T-helper 1 cell treated with Interleukin-12 subunit alpha and Interleukin-12 subunit beta and Interleukin-4 antibody, amounts not matched to agents 30 μg/mL and 1 μg/mL, for 36 hours (primary cell): ENCODE measurements around the gene SMARCB1.
A peak's percentile ranks its signal among the peaks of the same experiment; 100 is the strongest.

Experiments used
- H3K27ac Mint-ChIP-seq: one replicate; pipeline ENCODE4 v1.8.0; 2021; ENCODE audit warnings: mild to moderate bottlenecking, mixed read lengths
- H3K27me3 Mint-ChIP-seq: one replicate; pipeline ENCODE4 v1.8.0; 2021; ENCODE audit warnings: low read depth, mixed read lengths
- H3K36me3 Mint-ChIP-seq: one replicate; pipeline ENCODE4 v1.8.0; 2021; ENCODE audit warnings: low read depth, mixed read lengths
- H3K4me1 Mint-ChIP-seq: one replicate; pipeline ENCODE4 v1.8.0; 2021; ENCODE audit warnings: low read depth, mixed read lengths
- H3K4me3 Mint-ChIP-seq: one replicate; pipeline ENCODE4 v1.8.0; 2021; ENCODE audit warnings: mild to moderate bottlenecking, moderate library complexity, mixed read lengths
- H3K9me3 Mint-ChIP-seq: one replicate; pipeline ENCODE4 v1.8.0; 2021; ENCODE audit warnings: mixed read lengths

Gene SMARCB1

GRCh38 chr22:23782252-23782651 lies 4.5 kb upstream of the SMARCB1 start:
- Mint-ChIP-seq H3K9me3 (no peaks in the 10 kb centered on the region), H3K27ac (no peak overlapping the region), H3K36me3 (no peaks in the 10 kb centered on the region), H3K4me3 (no peak overlapping the region), H3K27me3 (no peaks in the 10 kb centered on the region), H3K4me1 (peaks cover 12% of the 10 kb centered on the region)

GRCh38 chr22:23782703-23783102 lies 4.1 kb upstream of the SMARCB1 start:
- H3K27ac Mint-ChIP-seq = no peak overlapping the region
- H3K27me3 Mint-ChIP-seq = no peaks in the 10 kb centered on the region
- H3K4me3 Mint-ChIP-seq = no peak overlapping the region
- no peaks in the 10 kb centered on the region for H3K36me3 Mint-ChIP-seq
- H3K9me3 Mint-ChIP-seq = no peaks in the 10 kb centered on the region
- peaks cover 15% of the 10 kb centered on the region for H3K4me1 Mint-ChIP-seq

GRCh38 chr22:23783265-23784150 lies 3.3 kb upstream of the SMARCB1 start:
- Mint-ChIP-seq H3K36me3 (no peaks in the 10 kb centered on the region), H3K4me1 (peaks cover 19% of the 10 kb centered on the region), H3K27me3 (no peaks in the 10 kb centered on the region), H3K4me3 (no peak overlapping the region), H3K27ac (no peak overlapping the region), H3K9me3 (no peaks in the 10 kb centered on the region)

GRCh38 chr22:23784215-23784732 lies 2.5 kb upstream of the SMARCB1 start:
- no peaks in the 10 kb centered on the region for H3K9me3 Mint-ChIP-seq
- peaks cover 19% of the 10 kb centered on the region for H3K4me1 Mint-ChIP-seq
- no peaks in the 10 kb centered on the region for H3K36me3 Mint-ChIP-seq
- H3K4me3 Mint-ChIP-seq = no peak overlapping the region
- H3K27me3 Mint-ChIP-seq = no peaks in the 10 kb centered on the region
- peak overlapping the region; percentile 33 for H3K27ac Mint-ChIP-seq

GRCh38 chr22:23786261-23786710 lies 480 bp upstream of the SMARCB1 start:
- Mint-ChIP-seq H3K36me3 (peaks cover 4% of the 10 kb centered on the region), H3K27me3 (no peaks in the 10 kb centered on the region), H3K4me3 (peak overlapping the region; percentile 80), H3K27ac (peak overlapping the region; percentile 92), H3K4me1 (peaks cover 27% of the 10 kb centered on the region), H3K9me3 (no peaks in the 10 kb centered on the region)

GRCh38 chr22:23787600-23787896 lies 782 bp downstream of the SMARCB1 start:
- Mint-ChIP-seq H3K27me3 (no peaks in the 10 kb centered on the region), H3K4me1 (peaks cover 31% of the 10 kb centered on the region), H3K9me3 (no peaks in the 10 kb centered on the region), H3K27ac (peak overlapping the region; percentile 77), H3K4me3 (peak overlapping the region; percentile 90), H3K36me3 (peaks cover 7% of the 10 kb centered on the region)

- no peaks in the 10 kb centered on the region for H3K9me3 Mint-ChIP-seq
- peaks cover 33% of the 10 kb centered on the region for H3K4me1 Mint-ChIP-seq
- H3K27me3 Mint-ChIP-seq = no peaks in the 10 kb centered on the region
- H3K27ac Mint-ChIP-seq = peak overlapping the region; percentile 77
- peak overlapping the region; percentile 90 for H3K4me3 Mint-ChIP-seq
- H3K36me3 Mint-ChIP-seq = peaks cover 9% of the 10 kb centered on the region
Measured at GRCh38 chr22:23787910-23788309, 1.1 kb downstream of the SMARCB1 start.

GRCh38 chr22:23789121-23789520 lies 2.4 kb downstream of the SMARCB1 start:
- Mint-ChIP-seq H3K9me3 (no peaks in the 10 kb centered on the region), H3K4me3 (no peak overlapping the region), H3K27ac (no peak overlapping the region), H3K36me3 (peaks cover 14% of the 10 kb centered on the region), H3K27me3 (no peaks in the 10 kb centered on the region), H3K4me1 (peaks cover 35% of the 10 kb centered on the region)

GRCh38 chr22:23789638-23790037 lies 2.9 kb downstream of the SMARCB1 start:
- H3K9me3 Mint-ChIP-seq = no peaks in the 10 kb centered on the region
- peaks cover 14% of the 10 kb centered on the region for H3K36me3 Mint-ChIP-seq
- H3K27ac Mint-ChIP-seq = no peak overlapping the region
- H3K27me3 Mint-ChIP-seq = no peaks in the 10 kb centered on the region
- peaks cover 30% of the 10 kb centered on the region for H3K4me1 Mint-ChIP-seq
- no peak overlapping the region for H3K4me3 Mint-ChIP-seq

GRCh38 chr22:23790819-23791737 lies 4.3 kb downstream of the SMARCB1 start:
- Mint-ChIP-seq H3K4me3 (no peak overlapping the region), H3K9me3 (no peaks in the 10 kb centered on the region), H3K27ac (no peak overlapping the region), H3K27me3 (no peaks in the 10 kb centered on the region), H3K36me3 (peaks cover 16% of the 10 kb centered on the region), H3K4me1 (peaks cover 30% of the 10 kb centered on the region)

GRCh38 chr22:23791738-23792645 lies 5.2 kb downstream of the SMARCB1 start:
- Mint-ChIP-seq H3K4me3 (no peak overlapping the region), H3K36me3 (peaks cover 23% of the 10 kb centered on the region), H3K27ac (no peak overlapping the region), H3K4me1 (peaks cover 24% of the 10 kb centered on the region), H3K9me3 (no peaks in the 10 kb centered on the region), H3K27me3 (no peaks in the 10 kb centered on the region)

GRCh38 chr22:23793326-23793725 lies 6.6 kb downstream of the SMARCB1 start:
- no peak overlapping the region for H3K27ac Mint-ChIP-seq
- no peaks in the 10 kb centered on the region for H3K27me3 Mint-ChIP-seq
- H3K4me1 Mint-ChIP-seq = peaks cover 17% of the 10 kb centered on the region

GRCh38 chr22:23796461-23796860 lies 9.7 kb downstream of the SMARCB1 start:
- Mint-ChIP-seq H3K36me3 (peaks cover 30% of the 10 kb centered on the region), H3K9me3 (no peaks in the 10 kb centered on the region)

More at GRCh38 chr22:23793326-23793725, 6.6 kb downstream of the SMARCB1 start:
- Mint-ChIP-seq H3K4me3 (no peak overlapping the region), H3K36me3 (peaks cover 23% of the 10 kb centered on the region), H3K9me3 (no peaks in the 10 kb centered on the region)

More at GRCh38 chr22:23796461-23796860, 9.7 kb downstream of the SMARCB1 start:
- Mint-ChIP-seq H3K4me1 (peaks cover 9% of the 10 kb centered on the region), H3K27ac (no peak overlapping the region), H3K27me3 (no peaks in the 10 kb centered on the region), H3K4me3 (no peak overlapping the region)
